ENCODE results near the gene LOXL3. TPM values are rescaled to one million over a fixed set of nuclear protein-coding genes. Genes with fewer than 3 reads are reported as not detected.

The LOXL3 gene
- total RNA-seq, 1 donor from 2014 or later, result 2.3 TPM

DNA sequence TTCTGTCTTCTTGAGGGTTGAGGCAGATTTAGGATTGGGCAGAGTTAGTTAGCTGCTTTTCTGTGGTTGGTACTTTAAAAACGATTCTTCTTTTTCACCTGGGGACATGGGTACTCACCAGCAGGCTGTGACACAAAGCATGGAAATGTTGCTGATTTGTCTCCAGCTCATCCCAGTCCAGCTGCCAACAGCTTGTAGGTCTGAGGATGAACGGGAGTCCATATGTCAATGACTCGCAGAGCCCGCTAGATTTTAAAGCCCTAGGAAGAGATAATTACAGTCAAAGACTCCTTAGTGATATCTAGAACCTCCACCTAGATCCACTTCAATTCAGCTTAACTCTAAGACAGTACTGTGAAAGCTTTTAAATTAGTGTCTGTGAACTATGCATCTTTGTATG lies 21.6 kb upstream of the LOXL3 start:
- intact Hi-C loops (cut with micrococcal nuclease), result no loop called here
- no peak overlapping the region for H3K27ac Mint-ChIP-seq
- no peaks in the 10 kb centered on the region for H3K9me3 Mint-ChIP-seq
- POLR2A ChIA-PET, result interaction anchor here (1.1 to 2.5 kb wide), 5 partner anchors 20 to 154 kb away, joined by 3 to 6 read pairs (median 5); partner anchors contain the start of genes C2orf81 and HTRA2
- H3K4me1 Mint-ChIP-seq, result peaks cover 37% of the 10 kb centered on the region
- H3K4me3 Mint-ChIP-seq, result no peak overlapping the region
- TF ChIP-seq, protein P1, sequence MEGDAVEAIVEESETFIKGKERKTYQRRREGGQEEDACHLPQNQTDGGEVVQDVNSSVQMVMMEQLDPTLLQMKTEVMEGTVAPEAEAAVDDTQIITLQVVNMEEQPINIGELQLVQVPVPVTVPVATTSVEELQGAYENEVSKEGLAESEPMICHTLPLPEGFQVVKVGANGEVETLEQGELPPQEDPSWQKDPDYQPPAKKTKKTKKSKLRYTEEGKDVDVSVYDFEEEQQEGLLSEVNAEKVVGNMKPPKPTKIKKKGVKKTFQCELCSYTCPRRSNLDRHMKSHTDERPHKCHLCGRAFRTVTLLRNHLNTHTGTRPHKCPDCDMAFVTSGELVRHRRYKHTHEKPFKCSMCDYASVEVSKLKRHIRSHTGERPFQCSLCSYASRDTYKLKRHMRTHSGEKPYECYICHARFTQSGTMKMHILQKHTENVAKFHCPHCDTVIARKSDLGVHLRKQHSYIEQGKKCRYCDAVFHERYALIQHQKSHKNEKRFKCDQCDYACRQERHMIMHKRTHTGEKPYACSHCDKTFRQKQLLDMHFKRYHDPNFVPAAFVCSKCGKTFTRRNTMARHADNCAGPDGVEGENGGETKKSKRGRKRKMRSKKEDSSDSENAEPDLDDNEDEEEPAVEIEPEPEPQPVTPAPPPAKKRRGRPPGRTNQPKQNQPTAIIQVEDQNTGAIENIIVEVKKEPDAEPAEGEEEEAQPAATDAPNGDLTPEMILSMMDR (IDR thresholded peaks at IDR 0.05), result no peak
- no peak for DNase-seq
- H3K27me3 Mint-ChIP-seq, result no peaks in the 10 kb centered on the region
- no peaks in the 10 kb centered on the region for H3K36me3 Mint-ChIP-seq (ENCODE audit: low read depth)
- CTCF ChIA-PET, result interaction anchor here (2.4 to 3.5 kb wide), 2 partner anchors 10 to 13 kb away, joined by 11 to 21 read pairs; no protein-coding TSS in a partner anchor
- no peak for ATAC-seq (ENCODE audit: low read depth)

- TF ChIP-seq, protein P1 (IDR thresholded peaks at IDR 0.05), result no peak
- DNase-seq, result no peak
- intact Hi-C loops (cut with micrococcal nuclease), result loop anchor here (1.0 to 5.0 kb wide), 2 partner anchors 13 to 92 kb away; partner anchors contain the start of genes CCDC142 and TTC31
Observed at GRCh38 chr2:74573747-74574562, 20.2 kb upstream of the LOXL3 start.

GRCh38 chr2:74572178-74572925 lies 18.6 kb upstream of the LOXL3 start:
- ATAC-seq (ENCODE audit: low read depth) (no peak), DNase-seq (no peak)
- H3K4me3 Mint-ChIP-seq, result no peak overlapping the region
- no peaks in the 10 kb centered on the region for H3K27me3 Mint-ChIP-seq
- no peaks in the 10 kb centered on the region for H3K36me3 Mint-ChIP-seq (ENCODE audit: low read depth)
- no peaks in the 10 kb centered on the region for H3K9me3 Mint-ChIP-seq
- no peak overlapping the region for H3K27ac Mint-ChIP-seq
- ChIA-PET POLR2A (interaction anchor here (1.2 to 3.2 kb wide), 5 partner anchors 33 to 132 kb away, joined by 5 to 20 read pairs (median 9); partner anchors contain the start of genes AUP1, HTRA2 and WBP1), CTCF (interaction anchor here (3.1 kb wide), 1 partner anchor 15 kb away, joined by 16 read pairs; no protein-coding TSS in a partner anchor)
- intact Hi-C loops (cut with micrococcal nuclease), result loop anchor here (5.0 kb wide), 1 partner anchor 90 kb away; the partner anchor contains the start of genes CCDC142 and TTC31
- TF ChIP-seq, protein P1 (IDR thresholded peaks at IDR 0.05), result no peak
- H3K4me1 Mint-ChIP-seq, result peaks cover 34% of the 10 kb centered on the region

More at GRCh38 chr2:74573747-74574562, 20.2 kb upstream of the LOXL3 start:
- peak overlapping the region; percentile 89 for H3K27ac Mint-ChIP-seq
- H3K4me1 Mint-ChIP-seq, result peaks cover 39% of the 10 kb centered on the region
- no peaks in the 10 kb centered on the region for H3K9me3 Mint-ChIP-seq
- H3K27me3 Mint-ChIP-seq, result no peaks in the 10 kb centered on the region
- peak; percentile 67 for ATAC-seq (ENCODE audit: low read depth)
- ChIA-PET POLR2A (interaction anchor here (0.7 to 2.5 kb wide), 7 partner anchors 14 to 153 kb away, joined by 3 to 6 read pairs (median 5); partner anchors contain the start of genes C2orf81, HTRA2 and WBP1), CTCF (interaction anchor here (0.7 to 2.4 kb wide), 4 partner anchors 11 to 324 kb away, joined by 3 to 11 read pairs (median 4); partner anchors contain the start of genes CCDC142 and TTC31)
- H3K36me3 Mint-ChIP-seq (ENCODE audit: low read depth), result no peaks in the 10 kb centered on the region
- peak overlapping the region; percentile 53 for H3K4me3 Mint-ChIP-seq

DNA sequence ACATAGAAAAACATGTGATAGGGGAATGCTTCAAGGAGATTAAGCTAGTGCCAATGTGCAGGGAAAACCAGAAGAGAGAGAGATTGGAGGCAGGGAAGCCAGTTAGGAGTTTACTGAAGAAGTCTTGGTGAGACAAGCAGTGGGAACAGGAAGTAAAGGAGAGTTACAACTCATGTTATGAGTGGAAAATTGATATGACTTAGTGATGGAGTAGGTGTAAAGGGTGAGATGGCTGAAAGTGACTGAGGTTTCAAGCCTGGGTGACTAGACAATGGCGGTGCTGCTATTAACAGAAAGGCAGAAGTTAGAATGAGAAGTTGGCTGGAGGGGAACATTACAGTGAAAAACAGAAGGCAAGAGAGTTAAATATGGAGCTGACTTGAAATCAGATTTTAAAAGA lies 17.3 kb upstream of the LOXL3 start:
- DNase-seq (no peak), ATAC-seq (ENCODE audit: low read depth) (peak; percentile 86)
- Mint-ChIP-seq H3K27me3 (no peaks in the 10 kb centered on the region), H3K4me3 (no peak overlapping the region), H3K27ac (no peak overlapping the region), H3K9me3 (no peaks in the 10 kb centered on the region), H3K36me3 (ENCODE audit: low read depth) (no peaks in the 10 kb centered on the region), H3K4me1 (peaks cover 24% of the 10 kb centered on the region)
- CTCF ChIA-PET, result interaction anchor here (0.6 to 3.1 kb wide), 6 partner anchors 14 to 236 kb away, joined by 3 to 16 read pairs (median 4); partner anchors contain the start of genes CCDC142 and TTC31
- TF ChIP-seq, protein P1 (IDR thresholded peaks at IDR 0.05), result no peak
- POLR2A ChIA-PET, result interaction anchor here (1.0 to 3.2 kb wide), 8 partner anchors 16 to 131 kb away, joined by 3 to 20 read pairs (median 6); partner anchors contain the start of genes AUP1, CCDC142, HTRA2 and LOXL3
- intact Hi-C loops (cut with micrococcal nuclease), result loop anchor here (1.0 to 5.0 kb wide), 3 partner anchors 16 to 89 kb away; partner anchors contain the start of genes CCDC142 and TTC31

All from activated B cell treated with CpG ODN at 0.5 μM for 24 hours (primary cell).